H9 (cell line): ENCODE data around the gene SULT2B1. TPM values are rescaled to one million over a fixed set of nuclear protein-coding genes. Genes with fewer than 3 reads are reported as not detected.

ENCODE experiments used
- DNase-seq: peaks from one replicate; pipeline ENCODE4 v3.0.0-alpha.2; 2017
- H2AFZ ChIP-seq: one replicate; pipeline ENCODE4 v1.6.1; 2013; ENCODE audit warnings: mild to moderate bottlenecking, low read length, control low read depth, moderate library complexity
- H2AK5ac ChIP-seq: 2 replicates; pipeline ENCODE4 v1.6.1; 2013; ENCODE audit warnings: low read length, control low read depth, mixed read lengths; ENCODE audit not compliant: insufficient read length
- H2BK120ac ChIP-seq: one replicate; pipeline ENCODE4 v1.6.1; 2013; ENCODE audit warnings: low read depth, mild to moderate bottlenecking, low read length, control low read depth, inconsistent platforms; ENCODE audit not compliant: poor library complexity, severe bottlenecking
- H2BK12ac ChIP-seq: 2 replicates; pipeline ENCODE4 v1.6.1; 2013; ENCODE audit warnings: low read length, control low read depth, mixed read lengths, low read depth; ENCODE audit not compliant: insufficient read length
- H2BK15ac ChIP-seq: 2 replicates; pipeline ENCODE4 v1.6.1; 2013; ENCODE audit warnings: low read depth, low read length, control low read depth
- H2BK20ac ChIP-seq: one replicate; pipeline ENCODE4 v1.6.1; 2013; ENCODE audit warnings: low read depth, mild to moderate bottlenecking, low read length, control low read depth, inconsistent platforms; ENCODE audit not compliant: poor library complexity, severe bottlenecking
- H2BK5ac ChIP-seq: 2 replicates; pipeline ENCODE4 v1.6.1; 2013; ENCODE audit warnings: low read length, control low read depth, mixed read lengths; ENCODE audit not compliant: insufficient read length
- H3K14ac ChIP-seq: 2 replicates; pipeline ENCODE4 v1.6.1; 2013; ENCODE audit warnings: low read length, control low read depth; ENCODE audit not compliant: insufficient read depth
- H3K18ac ChIP-seq: 2 replicates; pipeline ENCODE4 v1.6.1; 2013; ENCODE audit warnings: low read depth, mild to moderate bottlenecking, mixed read lengths, low read length, control low read depth; ENCODE audit not compliant: insufficient read length
- H3K23ac ChIP-seq: 2 replicates; pipeline ENCODE4 v1.6.1; 2013; ENCODE audit warnings: low read length, control low read depth, mixed read lengths, low read depth; ENCODE audit not compliant: insufficient read length
- H3K23me2 ChIP-seq: 2 replicates; pipeline ENCODE4 v1.6.1; 2013; ENCODE audit warnings: low read depth, mild to moderate bottlenecking, mixed read lengths, low read length, control low read depth; ENCODE audit not compliant: insufficient read length, poor library complexity, severe bottlenecking
- H3K27ac ChIP-seq: 2 replicates; pipeline ENCODE4 v1.5.1; 2013; ENCODE audit warnings: low read length, control low read depth, mixed read lengths, low read depth; ENCODE audit not compliant: insufficient read length
- H3K27me3 ChIP-seq: 2 replicates; pipeline ENCODE4 v1.6.1; 2013; ENCODE audit warnings: low read length, control low read depth, inconsistent platforms; ENCODE audit not compliant: insufficient read depth
- H3K4ac ChIP-seq: 2 replicates; pipeline ENCODE4 v1.6.1; 2013; ENCODE audit warnings: low read depth, mild to moderate bottlenecking, control low read depth, inconsistent platforms, low read length, moderate library complexity
- H3K4me1 ChIP-seq: 2 replicates; pipeline ENCODE4 v1.6.1; 2013; ENCODE audit warnings: low read length, control low read depth, inconsistent platforms; ENCODE audit not compliant: insufficient read depth
- H3K4me2 ChIP-seq: 2 replicates; pipeline ENCODE4 v1.6.1; 2013; ENCODE audit warnings: low read length, control low read depth, mixed read lengths; ENCODE audit not compliant: insufficient read length, insufficient read depth
- H3K56ac ChIP-seq: 2 replicates; pipeline ENCODE4 v1.6.1; 2013; ENCODE audit warnings: low read depth, mild to moderate bottlenecking, mixed read lengths, low read length, control low read depth; ENCODE audit not compliant: insufficient read length
- H3K79me1 ChIP-seq: 2 replicates; pipeline ENCODE4 v1.6.1; 2013; ENCODE audit warnings: low read depth, mild to moderate bottlenecking, moderate library complexity, low read length, control low read depth, inconsistent platforms; ENCODE audit not compliant: insufficient read depth, poor library complexity, severe bottlenecking
- H3K79me2 ChIP-seq: 2 replicates; pipeline ENCODE4 v1.6.1; 2013; ENCODE audit warnings: low read length, control low read depth, inconsistent platforms; ENCODE audit not compliant: insufficient read depth
- H3K9ac ChIP-seq: 2 replicates; pipeline ENCODE4 v1.6.1; 2013; ENCODE audit warnings: low read length, control low read depth, mixed read lengths; ENCODE audit not compliant: insufficient read length; ENCODE audit errors: extremely low read depth
- H3K9me3 ChIP-seq: one replicate; pipeline ENCODE4 v1.6.1; 2013; ENCODE audit warnings: low read depth, low read length, inconsistent platforms; ENCODE audit not compliant: control insufficient read depth
- H3T11ph ChIP-seq: one replicate; pipeline ENCODE4 v1.6.1; 2013; ENCODE audit warnings: mild to moderate bottlenecking, low read length, control low read depth, inconsistent platforms
- H4K20me1 ChIP-seq: one replicate; pipeline ENCODE4 v1.6.1; 2013; ENCODE audit not compliant: control insufficient read depth, insufficient read length, insufficient read depth
- H4K5ac ChIP-seq: 2 replicates; pipeline ENCODE4 v1.6.1; 2013; ENCODE audit warnings: low read depth, mild to moderate bottlenecking, mixed read lengths, low read length, control low read depth; ENCODE audit not compliant: insufficient read length
- H4K8ac ChIP-seq: replicated peaks from 2 replicates; pipeline ENCODE4 v1.6.1; 2013; ENCODE audit warnings: low read length, control low read depth, mixed read lengths, low read depth; ENCODE audit not compliant: insufficient read length
- H4K91ac ChIP-seq: 2 replicates; pipeline ENCODE4 v1.6.1; 2013; ENCODE audit warnings: low read depth, mild to moderate bottlenecking, moderate library complexity, mixed read lengths, low read length, control low read depth; ENCODE audit not compliant: insufficient read length
- H3K27ac Mint-ChIP-seq, 3 experiments: 2 replicates in 2 of 3; 3 replicates in 1 of 3; pipeline ENCODE4 v1.8.0; 2020 to 2021; ENCODE audit warnings: mixed read lengths in 3 of 3, mild to moderate bottlenecking in 1 of 3, moderate library complexity in 1 of 3
- H3K27me3 Mint-ChIP-seq: 2 replicates; pipeline ENCODE4 v1.8.0; 2021; ENCODE audit warnings: low read depth, mild to moderate bottlenecking, moderate library complexity, mixed read lengths
- H3K36me3 Mint-ChIP-seq, 3 experiments: 2 replicates in 2 of 3; 3 replicates in 1 of 3; pipeline ENCODE4 v1.8.0; 2020 to 2021; ENCODE audit warnings: low read depth in 3 of 3, mixed read lengths in 3 of 3; ENCODE audit not compliant: insufficient read depth in 1 of 3
- H3K4me1 Mint-ChIP-seq, 2 experiments: 2 replicates each; pipeline ENCODE4 v1.8.0; 2020; ENCODE audit warnings: mixed read lengths in 2 of 2
- H3K4me3 Mint-ChIP-seq, 2 experiments: 2 replicates in 1 of 2; 3 replicates in 1 of 2; pipeline ENCODE4 v1.8.0; 2020 to 2021; ENCODE audit warnings: mild to moderate bottlenecking in 2 of 2, mixed read lengths in 2 of 2, moderate library complexity in 1 of 2
- H3K9me3 Mint-ChIP-seq, 2 experiments: 2 replicates in 1 of 2; 3 replicates in 1 of 2; pipeline ENCODE4 v1.8.0; 2020; ENCODE audit warnings: mild to moderate bottlenecking in 2 of 2, mixed read lengths in 2 of 2, moderate library complexity in 1 of 2
- CTCF ChIP-seq: fragments of 200-600 bp; sonication (generic); conservative IDR thresholded peaks from 3 replicates; pipeline ENCODE4 v1.8.0; 2021; ENCODE audit warnings: antibody characterized with exemption, mild to moderate bottlenecking
- WGBS: extraction: QIAGEN DNeasy Blood & Tissue Kit; methylation state at CpG from one replicate; pipeline ENCODE4 v1.1.7; 2013; ENCODE audit warnings: missing lambda C conversion rate, low lambda C conversion rate, mixed read lengths; ENCODE audit not compliant: insufficient read length; ENCODE audit errors: extremely low coverage; 5-methylcytosine and 5-hydroxymethylcytosine counted together
- total RNA-seq: library from RNA; stranded (reverse); gene quantifications from 2 replicates; pipeline ENCODE4 v1.2.1, GENCODE V29; 2021

Gene SULT2B1
- total RNA-seq, 1 experiment from 2014 or later = 1.7 TPM

GRCh38 chr19:48642862-48643261, 90.9 kb downstream of the SULT2B1 start:
- peaks cover 2% of the 10 kb centered on the region; the same call in 1 of the 2 replicates for H3K4me1 ChIP-seq
- H4K20me1 ChIP-seq = no peaks in the 10 kb centered on the region
- H3K23me2 ChIP-seq = peaks cover 16% of the 10 kb centered on the region
- no peak overlapping the region for H2BK20ac ChIP-seq
- no peak overlapping the region for H3K27ac ChIP-seq
- H3K79me2 ChIP-seq = no peaks in the 10 kb centered on the region
- no peaks in the 10 kb centered on the region for H3K27me3 ChIP-seq
- Mint-ChIP-seq H3K4me3 (peak overlapping the region in 1 of 2 experiments; percentile 11; a peak in 2 of 5 replicates), H3K27ac (peak overlapping the region in 1 of 3 experiments; percentile 42; a peak in 1 of 7 replicates), H3K36me3 (peaks cover 14 to 36% (median 36%) of the 10 kb centered on the region in 3 experiments), H3K27me3 (no peaks in the 10 kb centered on the region; the same call in 1 of the 2 replicates), H3K9me3 (no peaks in the 10 kb centered on the region; a peak in 1 of 5 replicates), H3K4me1 (peaks cover 34 to 35% of the 10 kb centered on the region in 2 experiments)
- no peak overlapping the region for H2BK12ac ChIP-seq
- no peak overlapping the region for H2BK120ac ChIP-seq
- H3T11ph ChIP-seq = no peak overlapping the region
- no peak overlapping the region for H2BK15ac ChIP-seq
- no peak overlapping the region for H3K4me2 ChIP-seq
- H3K18ac ChIP-seq = no peak overlapping the region
- no peak overlapping the region for H2BK5ac ChIP-seq
- H3K9ac ChIP-seq = no peak overlapping the region
- no peak overlapping the region for H2AFZ ChIP-seq
- no peaks in the 10 kb centered on the region for H3K9me3 ChIP-seq
- no peak overlapping the region for H3K56ac ChIP-seq
- no CpG with 5 or more reads among the region's 5 CpGs for WGBS
- DNase-seq = no peak
- no peak overlapping the region for H3K23ac ChIP-seq
- H3K79me1 ChIP-seq = no peaks in the 10 kb centered on the region
- no peak for TF ChIP-seq CTCF
- H4K5ac ChIP-seq = no peak overlapping the region
- H4K8ac ChIP-seq = no peak overlapping the region
- no peak overlapping the region for H4K91ac ChIP-seq
- H2AK5ac ChIP-seq = no peak overlapping the region
- no peak overlapping the region for H3K14ac ChIP-seq
- H3K4ac ChIP-seq = no peak overlapping the region
